ENCODE data around the gene FOXN1.

DNA sequence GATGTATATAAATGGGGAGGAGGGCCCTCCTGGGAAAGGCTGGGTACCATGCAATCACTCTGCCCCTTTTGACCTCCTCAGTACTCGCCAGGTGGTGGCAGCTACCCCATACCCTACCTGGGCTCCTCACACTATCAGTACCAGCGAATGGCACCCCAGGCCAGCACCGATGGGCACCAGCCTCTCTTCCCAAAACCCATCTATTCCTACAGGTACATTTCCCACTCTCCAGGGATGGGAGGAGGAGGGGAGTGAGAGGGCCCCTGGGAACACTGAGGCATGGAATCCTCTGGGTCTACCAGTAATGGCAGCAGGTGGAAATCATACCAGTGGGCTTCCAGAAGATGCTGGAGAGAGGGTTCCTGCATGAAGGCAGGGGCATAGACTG, 22.9 kb downstream of the FOXN1 start:
- TF ChIP-seq, protein P1, sequence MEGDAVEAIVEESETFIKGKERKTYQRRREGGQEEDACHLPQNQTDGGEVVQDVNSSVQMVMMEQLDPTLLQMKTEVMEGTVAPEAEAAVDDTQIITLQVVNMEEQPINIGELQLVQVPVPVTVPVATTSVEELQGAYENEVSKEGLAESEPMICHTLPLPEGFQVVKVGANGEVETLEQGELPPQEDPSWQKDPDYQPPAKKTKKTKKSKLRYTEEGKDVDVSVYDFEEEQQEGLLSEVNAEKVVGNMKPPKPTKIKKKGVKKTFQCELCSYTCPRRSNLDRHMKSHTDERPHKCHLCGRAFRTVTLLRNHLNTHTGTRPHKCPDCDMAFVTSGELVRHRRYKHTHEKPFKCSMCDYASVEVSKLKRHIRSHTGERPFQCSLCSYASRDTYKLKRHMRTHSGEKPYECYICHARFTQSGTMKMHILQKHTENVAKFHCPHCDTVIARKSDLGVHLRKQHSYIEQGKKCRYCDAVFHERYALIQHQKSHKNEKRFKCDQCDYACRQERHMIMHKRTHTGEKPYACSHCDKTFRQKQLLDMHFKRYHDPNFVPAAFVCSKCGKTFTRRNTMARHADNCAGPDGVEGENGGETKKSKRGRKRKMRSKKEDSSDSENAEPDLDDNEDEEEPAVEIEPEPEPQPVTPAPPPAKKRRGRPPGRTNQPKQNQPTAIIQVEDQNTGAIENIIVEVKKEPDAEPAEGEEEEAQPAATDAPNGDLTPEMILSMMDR (IDR thresholded peaks at IDR 0.05; ENCODE audit: low read depth, low read length) = no peak
- no peak for TF ChIP-seq POLR2A (IDR thresholded peaks at IDR 0.05; ENCODE audit: extremely low read depth, insufficient read length)
- TF ChIP-seq, protein P2, sequence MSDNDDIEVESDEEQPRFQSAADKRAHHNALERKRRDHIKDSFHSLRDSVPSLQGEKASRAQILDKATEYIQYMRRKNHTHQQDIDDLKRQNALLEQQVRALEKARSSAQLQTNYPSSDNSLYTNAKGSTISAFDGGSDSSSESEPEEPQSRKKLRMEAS (IDR thresholded peaks at IDR 0.05; ENCODE audit: low read depth, low read length) = no peak

Data from NB4 (cell line).